ENCODE results near the gene SLC30A2.

- no peak for TF ChIP-seq CTCF (IDR thresholded peaks at IDR 0.05; ENCODE audit: low read length)
- no peak for TF ChIP-seq EZH2 (optimal IDR thresholded peaks at IDR 0.05; ENCODE audit: low read depth, low read length)
- TF ChIP-seq EZH2phosphoT487 (IDR thresholded peaks at IDR 0.05; ENCODE audit: low read length) = no peak
These were observed 3.8 kb upstream of the SLC30A2 start for GRCh38 chr1:26049531-26050247.

Measured in MM.1S (cell line).